GM19239 (cell line): Measurements from ENCODE around the gene DPYSL4.

Source experiments
- DNase-seq: peaks from one replicate; pipeline ENCODE4 v3.0.0; 2011; ENCODE audit warnings: low spot score; ENCODE audit not compliant: insufficient read length
- FAIRE-seq: peaks from 2 replicates; lab custom pipeline; 2011; peaks lifted over from hg19 to GRCh38; lab: Jason Lieb, UNC

Gene DPYSL4

DNA sequence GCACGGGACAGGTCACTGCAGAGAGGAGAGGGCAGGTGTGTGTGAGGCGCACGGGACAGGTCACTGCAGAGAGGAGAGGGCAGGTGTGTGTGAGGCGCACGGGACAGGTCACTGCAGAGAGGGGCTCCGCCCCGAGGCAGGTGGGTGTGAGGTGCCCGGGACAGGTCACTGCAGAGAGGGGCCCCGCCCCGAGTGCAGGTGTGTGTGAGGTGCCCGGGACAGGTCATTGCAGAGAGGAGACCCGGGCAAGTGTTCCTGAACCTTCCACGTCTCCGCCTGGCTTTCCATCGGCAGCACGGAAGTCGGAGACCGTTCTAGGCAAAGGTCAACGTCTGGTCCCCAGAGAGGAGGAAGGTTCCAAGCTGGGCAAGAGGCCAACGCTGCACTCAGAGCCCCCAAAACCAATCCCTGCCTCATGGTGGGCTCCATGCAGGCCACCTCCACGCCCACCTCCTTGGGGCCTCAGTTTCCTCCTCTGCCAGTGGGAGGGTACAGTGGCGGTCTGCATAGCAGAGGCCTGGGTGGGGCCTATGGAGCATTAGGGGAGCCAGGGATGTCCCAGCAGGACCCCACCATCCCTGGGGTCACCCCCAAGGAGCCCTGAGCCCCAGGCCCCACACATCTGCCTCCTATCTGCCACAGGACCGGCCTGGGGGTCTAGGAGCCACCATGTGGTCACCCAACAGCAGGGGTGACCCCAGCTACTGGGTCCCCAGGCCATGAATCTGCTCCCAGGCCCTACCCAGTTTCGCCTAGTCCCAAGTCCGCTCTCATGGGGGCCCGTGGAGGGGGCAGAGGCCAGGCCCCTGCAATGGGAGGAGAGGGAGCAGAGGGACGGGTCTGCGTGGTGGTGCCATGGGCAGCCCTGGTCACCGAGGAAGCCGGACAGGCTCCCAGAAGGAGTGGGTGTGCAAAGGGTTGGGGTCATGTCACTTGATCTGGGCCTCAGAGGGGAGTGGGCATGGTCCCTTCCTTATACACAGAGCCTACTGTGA is 64.0 kb downstream of the DPYSL4 start:
- no peak for DNase-seq
- no peak for FAIRE-seq

DNA sequence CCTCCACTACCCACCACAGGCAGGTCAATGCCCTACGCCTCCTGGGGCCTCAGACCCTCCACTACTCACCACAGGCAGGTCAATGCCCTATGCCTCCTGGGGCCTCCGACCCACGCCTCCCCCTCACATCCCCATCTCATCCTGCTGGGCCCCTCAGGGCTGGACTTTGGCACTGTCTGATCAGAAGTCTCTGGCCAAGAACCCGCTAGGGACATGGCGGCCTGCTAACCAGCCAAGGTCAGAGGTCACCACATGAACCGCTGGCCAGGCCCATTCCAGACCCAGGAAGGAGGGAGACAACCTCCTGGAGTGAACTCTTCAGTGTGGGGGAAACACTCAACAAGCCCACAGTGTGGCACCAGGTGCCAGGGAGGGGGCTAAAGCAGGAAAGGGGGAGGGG is 65.2 kb downstream of the DPYSL4 start:
- FAIRE-seq = no peak
- DNase-seq = no peak

DNA sequence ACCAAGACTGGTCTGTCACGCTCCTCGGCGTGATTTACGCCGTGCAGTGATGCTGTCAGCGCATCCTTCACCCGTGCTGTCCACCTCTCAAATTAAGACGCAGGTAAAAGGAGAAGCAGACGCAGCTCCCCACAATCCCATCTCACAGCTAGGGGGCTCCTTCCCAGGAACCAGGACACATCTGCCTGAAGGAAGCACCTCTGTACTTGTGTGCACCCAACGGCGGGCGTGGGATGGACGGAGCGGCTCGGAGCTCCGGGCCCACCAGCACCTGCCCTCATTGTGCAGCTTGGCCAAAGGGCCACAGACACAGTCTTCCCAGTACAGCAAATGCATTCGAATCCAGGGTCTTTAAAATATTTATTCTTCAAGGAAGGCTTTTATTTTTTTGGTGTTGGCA is 65.7 kb downstream of the DPYSL4 start:
- DNase-seq = no peak
- FAIRE-seq = no peak

DNA sequence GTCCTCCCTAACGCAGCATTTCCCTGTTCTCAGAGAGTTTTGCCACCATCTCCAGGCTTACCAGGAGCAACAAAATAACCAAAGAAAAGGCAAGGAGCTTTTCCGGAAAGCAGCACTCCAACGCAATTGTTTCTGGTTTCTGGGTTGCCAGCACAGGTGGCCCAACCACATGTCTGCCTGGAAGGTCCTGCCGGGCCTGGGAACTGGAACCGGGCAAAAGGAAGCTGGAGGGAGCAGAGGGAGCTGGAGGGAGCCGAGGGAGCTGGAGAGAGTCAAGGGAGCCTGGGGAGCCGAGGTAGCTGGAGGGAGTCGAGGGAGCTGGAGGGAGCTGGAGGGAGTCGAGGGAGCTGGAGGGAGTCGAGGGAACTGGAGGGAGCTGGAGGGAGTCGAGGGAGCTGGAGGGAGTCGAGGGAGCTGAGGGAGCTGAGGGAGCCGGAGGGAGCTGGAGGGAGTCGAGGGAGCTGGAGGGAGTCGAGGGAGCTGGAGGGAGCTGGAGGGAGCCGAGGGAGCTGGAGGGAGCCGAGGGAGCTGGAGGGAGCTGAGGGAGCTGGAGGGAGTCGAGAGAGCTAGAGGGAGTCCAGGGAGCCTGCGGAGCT is 66.4 kb downstream of the DPYSL4 start:
- FAIRE-seq (no peak), DNase-seq (no peak)

DNA sequence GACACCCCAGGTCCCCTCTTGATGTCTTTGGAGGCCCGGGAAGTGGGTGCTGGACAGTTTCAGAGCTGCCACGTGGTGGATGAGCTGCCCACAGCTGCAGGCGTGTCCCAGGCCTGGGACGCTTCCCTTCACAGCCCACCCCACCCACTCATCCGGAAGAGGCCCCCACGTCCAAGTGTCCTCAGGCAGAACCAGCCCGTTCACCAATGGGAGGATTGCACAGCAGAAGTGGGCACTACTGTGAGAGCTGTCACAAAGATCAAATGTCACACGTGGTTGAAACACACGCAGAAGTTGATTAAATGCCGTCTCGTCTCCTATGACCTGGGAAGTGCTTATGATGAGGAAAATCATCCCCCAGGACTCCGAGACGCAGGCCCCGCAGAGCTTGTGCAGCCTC is 68.1 kb downstream of the DPYSL4 start:
- no peak for DNase-seq
- no peak for FAIRE-seq
